Neural cell (in vitro differentiated cells): ENCODE data around the gene DSC3.

Experiments
- EP300 ChIP-seq: fragments of 450-650 bp; conservative IDR thresholded peaks from 2 replicates; pipeline ENCODE4 v1.6.1; 2014; ENCODE audit warnings: antibody characterized with exemption, mild to moderate bottlenecking, moderate library complexity; ENCODE audit not compliant: poor library complexity, severe bottlenecking
- POLR2AphosphoS5 ChIP-seq: IDR thresholded peaks from 2 replicates; pipeline ENCODE4 v1.6.1; 2012
- TF ChIP-seq, protein P1 (sequence below): IDR thresholded peaks from 2 replicates; pipeline ENCODE4 v1.6.1; 2012; ENCODE audit warnings: borderline replicate concordance

DNA sequence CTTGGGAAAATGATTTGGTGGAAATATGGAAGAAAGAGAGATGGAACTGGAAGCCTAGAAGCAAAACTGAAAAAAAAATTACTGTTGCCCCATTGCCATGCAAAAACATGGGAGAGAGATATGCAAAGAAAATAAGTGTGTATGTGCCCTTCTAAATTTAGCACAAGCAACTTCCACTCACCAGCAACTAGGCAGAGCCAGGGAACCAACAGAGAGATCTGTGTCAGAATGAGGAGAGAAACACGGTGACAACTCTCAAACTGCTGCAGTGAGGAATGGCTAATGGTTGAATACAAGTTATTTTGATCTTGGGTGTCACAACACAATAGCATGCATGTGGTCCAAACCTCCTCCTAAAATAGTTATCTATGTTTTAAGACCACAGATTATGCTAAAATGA lies 48.8 kb upstream of the DSC3 start:
- TF ChIP-seq EP300 (no peak), POLR2AphosphoS5 (no peak)
- TF ChIP-seq, protein P1, sequence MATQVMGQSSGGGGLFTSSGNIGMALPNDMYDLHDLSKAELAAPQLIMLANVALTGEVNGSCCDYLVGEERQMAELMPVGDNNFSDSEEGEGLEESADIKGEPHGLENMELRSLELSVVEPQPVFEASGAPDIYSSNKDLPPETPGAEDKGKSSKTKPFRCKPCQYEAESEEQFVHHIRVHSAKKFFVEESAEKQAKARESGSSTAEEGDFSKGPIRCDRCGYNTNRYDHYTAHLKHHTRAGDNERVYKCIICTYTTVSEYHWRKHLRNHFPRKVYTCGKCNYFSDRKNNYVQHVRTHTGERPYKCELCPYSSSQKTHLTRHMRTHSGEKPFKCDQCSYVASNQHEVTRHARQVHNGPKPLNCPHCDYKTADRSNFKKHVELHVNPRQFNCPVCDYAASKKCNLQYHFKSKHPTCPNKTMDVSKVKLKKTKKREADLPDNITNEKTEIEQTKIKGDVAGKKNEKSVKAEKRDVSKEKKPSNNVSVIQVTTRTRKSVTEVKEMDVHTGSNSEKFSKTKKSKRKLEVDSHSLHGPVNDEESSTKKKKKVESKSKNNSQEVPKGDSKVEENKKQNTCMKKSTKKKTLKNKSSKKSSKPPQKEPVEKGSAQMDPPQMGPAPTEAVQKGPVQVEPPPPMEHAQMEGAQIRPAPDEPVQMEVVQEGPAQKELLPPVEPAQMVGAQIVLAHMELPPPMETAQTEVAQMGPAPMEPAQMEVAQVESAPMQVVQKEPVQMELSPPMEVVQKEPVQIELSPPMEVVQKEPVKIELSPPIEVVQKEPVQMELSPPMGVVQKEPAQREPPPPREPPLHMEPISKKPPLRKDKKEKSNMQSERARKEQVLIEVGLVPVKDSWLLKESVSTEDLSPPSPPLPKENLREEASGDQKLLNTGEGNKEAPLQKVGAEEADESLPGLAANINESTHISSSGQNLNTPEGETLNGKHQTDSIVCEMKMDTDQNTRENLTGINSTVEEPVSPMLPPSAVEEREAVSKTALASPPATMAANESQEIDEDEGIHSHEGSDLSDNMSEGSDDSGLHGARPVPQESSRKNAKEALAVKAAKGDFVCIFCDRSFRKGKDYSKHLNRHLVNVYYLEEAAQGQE, result no peak
